Right lobe of liver (tissue), 4 donors: Measurements from ENCODE around the gene SRMS.

ENCODE experiments used
- CTCF ChIP-seq, 4 donors: fragments of 200-600 bp in 3 of 4; fragments of 450-650 bp in 1 of 4; IDR thresholded peaks; one replicate each; pipeline versions ENCODE4 v1.5.1 to v1.8.0; 2016 to 2022; ENCODE audit warnings: antibody characterized with exemption in 4 of 4, mild to moderate bottlenecking in 2 of 4
- POLR2A ChIP-seq: fragments of 450-650 bp; IDR thresholded peaks from one replicate; pipeline ENCODE4 v1.6.1; 2017; ENCODE audit warnings: antibody characterized with exemption, mild to moderate bottlenecking
- donor health status: DM: no; HTN: no; CAD: no.
- donor health status: DM: no; HTN: no; CAD: no.
- donor health status: DM: no; HTN: yes; CAD: no.

- no peak for TF ChIP-seq CTCF (IDR thresholded peaks at IDR 0.05)
- TF ChIP-seq POLR2A, result no peak
These were observed 44.3 kb upstream of the SRMS start for GRCh38 chr20:63591786-63592355.
